ENCODE data around the gene HPCAL4.

The HPCAL4 gene

DNA sequence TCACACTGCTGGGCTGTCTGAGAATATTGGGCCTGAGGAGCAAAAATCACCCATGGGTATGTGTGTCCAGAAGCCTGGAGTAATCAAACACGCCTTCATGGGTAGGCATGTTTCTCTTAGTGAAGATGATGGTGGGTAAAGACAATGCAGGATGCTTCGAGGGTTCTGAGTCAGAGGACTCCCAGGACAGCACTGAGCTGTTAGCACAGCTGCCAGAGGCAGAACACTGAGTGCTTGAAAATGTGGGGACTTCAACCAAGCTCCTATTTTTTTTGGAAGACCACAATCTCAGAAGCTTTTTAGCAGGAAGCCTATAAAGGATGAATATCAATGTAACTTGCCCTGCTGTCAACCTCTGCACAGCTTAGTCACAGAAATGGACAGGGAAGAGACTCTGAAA lies 11.4 kb downstream of the HPCAL4 start:
- no peak for DNase-seq

DNA sequence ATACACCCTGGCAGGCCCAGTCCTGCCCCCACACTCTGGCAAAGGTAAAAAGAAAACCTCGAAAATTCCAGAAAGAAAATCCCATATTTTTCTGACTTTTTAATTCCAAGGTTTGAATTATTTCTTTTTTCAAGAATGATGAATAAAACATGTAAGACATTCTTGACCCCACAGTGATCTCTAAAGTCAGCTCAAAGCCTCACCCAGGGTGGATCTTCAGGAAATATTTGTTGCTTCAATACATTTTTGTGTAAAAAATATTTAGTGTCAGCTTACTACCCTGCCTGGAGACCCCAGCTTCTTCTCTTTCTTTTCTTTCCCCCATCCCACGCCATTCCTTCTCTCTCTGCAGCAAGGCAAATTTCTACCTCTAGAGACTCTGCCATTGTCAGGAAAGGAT lies 12.3 kb downstream of the HPCAL4 start:
- H3K4me2 ChIP-seq (ENCODE audit: low read length) = no peak overlapping the region
- H2BK5ac ChIP-seq (ENCODE audit: low read length) = no peak overlapping the region
- H3K4me3 ChIP-seq (ENCODE audit: low read length) = no peak overlapping the region
- peaks cover 42% of the 10 kb centered on the region for H3K27me3 ChIP-seq (ENCODE audit: insufficient read depth, low read length, poor library complexity)
- no peak overlapping the region for H3K56ac ChIP-seq (ENCODE audit: low read length)
- no peaks in the 10 kb centered on the region for H3K36me3 ChIP-seq (ENCODE audit: control insufficient read depth, insufficient read depth, low read length)
- H4K5ac ChIP-seq (ENCODE audit: low read length) = no peak overlapping the region
- no peaks in the 10 kb centered on the region for H3K79me2 ChIP-seq (ENCODE audit: control insufficient read depth, insufficient read depth, low read length)
- no peak overlapping the region for H3K27ac ChIP-seq (ENCODE audit: low read depth, low read length)
- DNase-seq = no peak
- no peak overlapping the region for H2BK15ac ChIP-seq (replicated peaks; ENCODE audit: low read depth)
- H3K4ac ChIP-seq (ENCODE audit: low read depth, low read length) = no peak overlapping the region
- H3K4me1 ChIP-seq (ENCODE audit: control insufficient read depth, low read depth, low read length) = no peaks in the 10 kb centered on the region
- no CpG with 5 or more reads among the region's 2 CpGs for WGBS (ENCODE audit: extremely low coverage, insufficient coverage, low lambda C conversion rate)
- H3K18ac ChIP-seq (ENCODE audit: low read length) = no peak overlapping the region
- no peak overlapping the region for H2BK120ac ChIP-seq (ENCODE audit: low read depth, low read length)
- H3K9ac ChIP-seq (ENCODE audit: low read length) = no peak overlapping the region
- no peak overlapping the region for H4K8ac ChIP-seq (ENCODE audit: low read depth, low read length)
- H3K23ac ChIP-seq (ENCODE audit: low read length) = no peak overlapping the region
- no peak overlapping the region for H2AK5ac ChIP-seq (ENCODE audit: low read length)
- H3K79me1 ChIP-seq (ENCODE audit: low read length) = no peaks in the 10 kb centered on the region

More for the DNA sequence above, 11.4 kb downstream of the HPCAL4 start:
- H2BK120ac ChIP-seq (ENCODE audit: low read depth, low read length) = no peak overlapping the region
- no peak overlapping the region for H3K23ac ChIP-seq (ENCODE audit: low read length)
- H3K27me3 ChIP-seq (ENCODE audit: insufficient read depth, low read length, poor library complexity) = peaks cover 46% of the 10 kb centered on the region
- no peaks in the 10 kb centered on the region for H3K79me1 ChIP-seq (ENCODE audit: low read length)
- no peak overlapping the region for H3K9ac ChIP-seq (ENCODE audit: low read length)
- no peak overlapping the region for H3K56ac ChIP-seq (ENCODE audit: low read length)
- H3K18ac ChIP-seq (ENCODE audit: low read length) = no peak overlapping the region
- no peaks in the 10 kb centered on the region for H3K4me1 ChIP-seq (ENCODE audit: control insufficient read depth, low read depth, low read length)
- no peaks in the 10 kb centered on the region for H3K79me2 ChIP-seq (ENCODE audit: control insufficient read depth, insufficient read depth, low read length)
- H3K4ac ChIP-seq (ENCODE audit: low read depth, low read length) = no peak overlapping the region
- WGBS (ENCODE audit: extremely low coverage, insufficient coverage, low lambda C conversion rate) = no CpG with 5 or more reads among the region's 2 CpGs
- H3K4me3 ChIP-seq (ENCODE audit: low read length) = no peak overlapping the region
- H2BK5ac ChIP-seq (ENCODE audit: low read length) = no peak overlapping the region
- H2AK5ac ChIP-seq (ENCODE audit: low read length) = no peak overlapping the region
- no peak overlapping the region for H4K5ac ChIP-seq (ENCODE audit: low read length)
- no peak overlapping the region for H3K27ac ChIP-seq (ENCODE audit: low read depth, low read length)
- no peaks in the 10 kb centered on the region for H3K36me3 ChIP-seq (ENCODE audit: control insufficient read depth, insufficient read depth, low read length)
- H4K8ac ChIP-seq (ENCODE audit: low read depth, low read length) = no peak overlapping the region
- H2BK15ac ChIP-seq (replicated peaks; ENCODE audit: low read depth) = no peak overlapping the region
- no peak overlapping the region for H3K4me2 ChIP-seq (ENCODE audit: low read length)

DNA sequence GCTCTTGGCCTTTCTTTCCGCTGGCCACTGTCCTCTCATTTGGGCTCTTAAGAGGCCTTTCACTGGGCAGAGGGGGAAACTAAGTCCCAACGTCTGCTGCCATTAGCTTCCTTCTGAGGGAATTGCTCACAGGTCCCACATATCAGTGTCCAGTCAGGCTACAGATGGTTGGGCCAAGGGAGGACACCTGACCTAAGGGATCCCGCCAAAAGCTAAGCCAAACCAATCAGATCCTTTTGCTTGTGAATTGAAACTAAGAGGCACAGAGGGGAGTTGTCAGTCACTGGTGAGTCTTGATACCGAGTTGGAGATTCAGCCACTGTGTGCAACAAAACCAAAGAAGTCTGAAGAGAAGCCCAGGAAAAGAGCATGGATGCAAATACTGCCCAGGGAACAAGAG lies 13.6 kb downstream of the HPCAL4 start:
- Histone ChIP-seq H2AK5ac (ENCODE audit: low read length) (no peak overlapping the region), H3K27me3 (ENCODE audit: insufficient read depth, low read length, poor library complexity) (peaks cover 35% of the 10 kb centered on the region), H3K18ac (ENCODE audit: low read length) (no peak overlapping the region), H3K23ac (ENCODE audit: low read length) (no peak overlapping the region), H4K8ac (ENCODE audit: low read depth, low read length) (no peak overlapping the region), H3K4me1 (ENCODE audit: control insufficient read depth, low read depth, low read length) (no peaks in the 10 kb centered on the region), H2BK120ac (ENCODE audit: low read depth, low read length) (no peak overlapping the region), H3K4me3 (ENCODE audit: low read length) (no peak overlapping the region), H2BK5ac (ENCODE audit: low read length) (no peak overlapping the region), H2BK15ac (replicated peaks; ENCODE audit: low read depth) (no peak overlapping the region), H3K79me2 (ENCODE audit: control insufficient read depth, insufficient read depth, low read length) (no peaks in the 10 kb centered on the region), H3K4me2 (ENCODE audit: low read length) (no peak overlapping the region), H3K56ac (ENCODE audit: low read length) (no peak overlapping the region), H3K9ac (ENCODE audit: low read length) (no peak overlapping the region), H3K79me1 (ENCODE audit: low read length) (no peaks in the 10 kb centered on the region), H3K27ac (ENCODE audit: low read depth, low read length) (no peak overlapping the region), H3K4ac (ENCODE audit: low read depth, low read length) (no peak overlapping the region), H3K36me3 (ENCODE audit: control insufficient read depth, insufficient read depth, low read length) (no peaks in the 10 kb centered on the region), H4K5ac (ENCODE audit: low read length) (no peak overlapping the region)
- no CpG with 5 or more reads among the region's 4 CpGs for WGBS (ENCODE audit: extremely low coverage, insufficient coverage, low lambda C conversion rate)
- no peak for DNase-seq

DNA sequence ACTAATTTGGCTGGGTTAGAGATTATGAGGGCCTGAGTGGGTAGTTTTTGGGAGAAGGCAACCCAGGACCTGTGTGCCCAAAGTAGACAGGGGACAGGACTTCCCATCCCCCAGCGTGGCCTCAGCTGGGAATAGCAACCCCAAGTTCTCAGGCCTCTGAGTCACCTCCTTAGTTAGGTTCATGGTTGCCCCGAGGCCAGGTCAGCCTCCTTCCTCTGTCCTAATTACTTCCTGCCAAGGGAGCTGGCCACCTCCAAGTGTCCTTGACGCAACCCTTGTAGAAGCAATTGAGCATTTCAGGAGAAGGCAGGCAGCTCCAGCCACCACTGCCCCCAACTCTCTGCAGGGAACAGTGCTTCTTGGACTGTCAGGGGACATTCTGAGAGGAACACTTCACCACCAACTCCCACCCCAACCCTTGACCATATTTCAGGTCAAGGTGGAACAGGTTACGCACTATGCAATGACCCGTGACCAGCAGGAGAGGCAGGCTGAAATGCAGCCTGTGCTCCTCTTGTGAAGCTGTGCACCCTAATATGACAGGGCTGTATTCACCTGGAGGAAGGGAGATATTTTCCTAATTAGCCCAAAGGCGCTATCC lies 14.2 kb downstream of the HPCAL4 start:
- no peaks in the 10 kb centered on the region for H3K79me2 ChIP-seq (ENCODE audit: control insufficient read depth, insufficient read depth, low read length)
- H2AK5ac ChIP-seq (ENCODE audit: low read length) = no peak overlapping the region
- H3K27ac ChIP-seq (ENCODE audit: low read depth, low read length) = no peak overlapping the region
- no peak overlapping the region for H2BK5ac ChIP-seq (ENCODE audit: low read length)
- no peak overlapping the region for H2BK120ac ChIP-seq (ENCODE audit: low read depth, low read length)
- peaks cover 35% of the 10 kb centered on the region for H3K27me3 ChIP-seq (ENCODE audit: insufficient read depth, low read length, poor library complexity)
- WGBS (ENCODE audit: extremely low coverage, insufficient coverage, low lambda C conversion rate) = no CpG with 5 or more reads among the region's 6 CpGs
- H3K4me2 ChIP-seq (ENCODE audit: low read length) = no peak overlapping the region
- H2BK15ac ChIP-seq (replicated peaks; ENCODE audit: low read depth) = no peak overlapping the region
- H3K23ac ChIP-seq (ENCODE audit: low read length) = no peak overlapping the region
- DNase-seq = no peak
- H4K5ac ChIP-seq (ENCODE audit: low read length) = no peak overlapping the region
- no peak overlapping the region for H3K4me3 ChIP-seq (ENCODE audit: low read length)
- H3K79me1 ChIP-seq (ENCODE audit: low read length) = no peaks in the 10 kb centered on the region
- H3K4ac ChIP-seq (ENCODE audit: low read depth, low read length) = no peak overlapping the region
- H3K18ac ChIP-seq (ENCODE audit: low read length) = no peak overlapping the region
- H3K9ac ChIP-seq (ENCODE audit: low read length) = no peak overlapping the region
- no peaks in the 10 kb centered on the region for H3K36me3 ChIP-seq (ENCODE audit: control insufficient read depth, insufficient read depth, low read length)
- H3K4me1 ChIP-seq (ENCODE audit: control insufficient read depth, low read depth, low read length) = no peaks in the 10 kb centered on the region
- no peak overlapping the region for H4K8ac ChIP-seq (ENCODE audit: low read depth, low read length)
- H3K56ac ChIP-seq (ENCODE audit: low read length) = no peak overlapping the region

DNA sequence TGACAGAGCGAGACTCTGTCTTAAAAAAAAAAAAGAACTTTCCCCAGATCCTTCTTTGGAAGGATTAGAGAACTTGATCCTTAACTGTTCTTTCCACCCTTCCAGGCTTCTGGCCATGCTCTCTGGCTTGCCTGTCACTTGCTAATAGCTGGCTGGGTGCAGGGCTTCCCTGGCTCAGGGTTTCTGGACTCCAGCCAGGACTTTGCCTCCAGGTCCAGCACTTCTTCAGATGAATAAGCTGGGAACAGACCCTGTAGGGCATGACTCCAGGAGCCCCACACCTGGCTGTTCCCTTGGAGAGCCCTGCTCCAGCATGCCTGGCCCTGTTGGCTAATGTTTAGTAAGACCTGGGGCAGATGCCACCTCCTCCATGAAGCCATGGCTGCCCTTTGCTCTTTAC lies 16.0 kb downstream of the HPCAL4 start:
- H2BK5ac ChIP-seq (ENCODE audit: low read length) = no peak overlapping the region
- H3K9ac ChIP-seq (ENCODE audit: low read length) = no peak overlapping the region
- H3K4ac ChIP-seq (ENCODE audit: low read depth, low read length) = no peak overlapping the region
- no peaks in the 10 kb centered on the region for H3K79me2 ChIP-seq (ENCODE audit: control insufficient read depth, insufficient read depth, low read length)
- H3K4me1 ChIP-seq (ENCODE audit: control insufficient read depth, low read depth, low read length) = no peaks in the 10 kb centered on the region
- WGBS (ENCODE audit: extremely low coverage, insufficient coverage, low lambda C conversion rate) = no CpG with 5 or more reads among the region's 1 CpG
- no peak for DNase-seq
- no peak overlapping the region for H2AK5ac ChIP-seq (ENCODE audit: low read length)
- H3K56ac ChIP-seq (ENCODE audit: low read length) = no peak overlapping the region
- H3K27ac ChIP-seq (ENCODE audit: low read depth, low read length) = no peak overlapping the region
- H4K5ac ChIP-seq (ENCODE audit: low read length) = no peak overlapping the region
- H3K4me2 ChIP-seq (ENCODE audit: low read length) = no peak overlapping the region
- H3K27me3 ChIP-seq (ENCODE audit: insufficient read depth, low read length, poor library complexity) = peaks cover 37% of the 10 kb centered on the region
- H2BK120ac ChIP-seq (ENCODE audit: low read depth, low read length) = no peak overlapping the region
- no peak overlapping the region for H3K4me3 ChIP-seq (ENCODE audit: low read length)
- H3K23ac ChIP-seq (ENCODE audit: low read length) = no peak overlapping the region
- no peaks in the 10 kb centered on the region for H3K79me1 ChIP-seq (ENCODE audit: low read length)
- no peaks in the 10 kb centered on the region for H3K36me3 ChIP-seq (ENCODE audit: control insufficient read depth, insufficient read depth, low read length)
- H4K8ac ChIP-seq (ENCODE audit: low read depth, low read length) = no peak overlapping the region
- H2BK15ac ChIP-seq (replicated peaks; ENCODE audit: low read depth) = no peak overlapping the region
- H3K18ac ChIP-seq (ENCODE audit: low read length) = no peak overlapping the region

DNA sequence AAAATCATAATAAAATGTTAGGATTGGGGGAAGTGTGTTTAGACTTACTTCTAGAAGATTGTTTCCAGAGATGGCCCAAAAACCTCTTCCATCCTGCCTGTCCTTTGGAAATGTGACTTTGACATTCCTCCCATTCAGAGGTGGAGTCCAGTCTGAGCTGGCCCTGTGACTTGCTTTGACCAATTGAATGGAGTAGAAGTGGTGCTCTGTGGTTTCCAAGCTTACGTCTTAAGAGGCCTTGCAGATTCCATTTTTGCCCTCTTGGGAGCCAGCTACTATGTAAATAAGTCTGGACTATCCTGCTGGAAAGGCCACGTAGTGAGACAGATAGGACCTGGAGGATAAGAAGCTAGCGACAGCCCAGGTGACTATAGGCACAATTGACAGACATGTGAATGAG lies 18.0 kb downstream of the HPCAL4 start:
- no peak overlapping the region for H3K4me3 ChIP-seq (ENCODE audit: low read length)
- no peaks in the 10 kb centered on the region for H3K36me3 ChIP-seq (ENCODE audit: control insufficient read depth, insufficient read depth, low read length)
- no peak overlapping the region for H3K4me2 ChIP-seq (ENCODE audit: low read length)
- no peak overlapping the region for H4K8ac ChIP-seq (ENCODE audit: low read depth, low read length)
- DNase-seq = no peak
- H3K23ac ChIP-seq (ENCODE audit: low read length) = no peak overlapping the region
- no peak overlapping the region for H2BK5ac ChIP-seq (ENCODE audit: low read length)
- no peak overlapping the region for H3K18ac ChIP-seq (ENCODE audit: low read length)
- H3K4ac ChIP-seq (ENCODE audit: low read depth, low read length) = no peak overlapping the region
- H3K4me1 ChIP-seq (ENCODE audit: control insufficient read depth, low read depth, low read length) = no peaks in the 10 kb centered on the region
- no peak overlapping the region for H2BK15ac ChIP-seq (replicated peaks; ENCODE audit: low read depth)
- no peak overlapping the region for H3K56ac ChIP-seq (ENCODE audit: low read length)
- H3K79me1 ChIP-seq (ENCODE audit: low read length) = no peaks in the 10 kb centered on the region
- H2BK120ac ChIP-seq (ENCODE audit: low read depth, low read length) = no peak overlapping the region
- no peak overlapping the region for H3K27ac ChIP-seq (ENCODE audit: low read depth, low read length)
- no peak overlapping the region for H4K5ac ChIP-seq (ENCODE audit: low read length)
- WGBS (ENCODE audit: extremely low coverage, insufficient coverage, low lambda C conversion rate) = no CpG with 5 or more reads among the region's 3 CpGs
- H3K9ac ChIP-seq (ENCODE audit: low read length) = no peak overlapping the region
- H2AK5ac ChIP-seq (ENCODE audit: low read length) = no peak overlapping the region
- no peaks in the 10 kb centered on the region for H3K79me2 ChIP-seq (ENCODE audit: control insufficient read depth, insufficient read depth, low read length)
- peaks cover 35% of the 10 kb centered on the region for H3K27me3 ChIP-seq (ENCODE audit: insufficient read depth, low read length, poor library complexity)
